Stimulated activated CD4-positive, alpha-beta T cell treated with anti-CD3 and anti-CD28 coated beads, Interleukin-15, amount 100 ng/mL, for 1 hour (primary cell): ENCODE results near the gene DPH7.
"Not testable (repeated sequence)": the region's sequence is repeated elsewhere in the genome, so short reads cannot be mapped to it uniquely, and the experiment has no call there.

Source experiments
- DNase-seq, 2 donors: peaks; one replicate each; pipeline ENCODE4 v3.0.0-alpha.2; 2020; ENCODE audit warnings: low read depth in 1 of 2, low spot score in 1 of 2

Gene DPH7

DNA sequence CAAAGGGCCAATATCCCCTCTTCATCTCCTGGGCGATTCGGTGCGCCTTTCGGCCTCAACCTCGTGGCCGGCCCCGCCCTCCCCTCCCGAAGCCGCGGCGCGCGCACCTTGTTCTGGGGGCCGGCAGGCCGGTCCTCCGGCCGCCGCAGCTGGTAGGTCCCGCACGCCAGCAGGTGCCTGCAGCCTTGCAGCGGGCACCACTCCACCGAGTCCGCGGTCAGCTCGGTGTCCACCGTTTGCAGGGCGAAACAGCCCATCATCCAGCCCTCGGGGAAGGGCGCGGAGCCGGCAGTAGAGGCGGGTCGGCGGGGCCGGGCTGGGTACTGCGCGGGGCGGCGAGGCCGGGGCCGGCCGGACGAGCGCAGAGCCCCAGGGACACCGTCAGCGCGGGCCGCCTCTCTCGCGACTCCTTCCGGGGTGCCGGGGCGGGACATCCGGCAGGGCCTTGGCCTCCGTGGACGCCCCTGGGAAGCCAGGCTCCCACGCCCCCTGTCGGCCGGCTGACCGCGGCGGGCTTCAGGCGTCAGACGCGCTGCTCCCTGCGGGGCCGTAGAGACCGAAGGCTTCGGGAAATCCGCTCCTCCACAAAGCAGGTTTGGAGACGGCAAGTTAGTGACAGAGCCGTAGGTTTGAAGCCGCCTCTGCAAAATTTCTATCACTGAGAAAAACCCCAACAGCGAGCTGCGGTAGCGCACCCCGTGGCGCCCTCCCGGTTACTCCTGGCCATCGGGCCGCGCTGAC is at the start of gene DPH7:
Gene DPH7, minus strand, starts transcription at position 408 of the 741 bp plus-strand sequence. Its CDS starts 148 bp downstream, at position 260.
- peak; percentile 91 to 97 for DNase-seq

DNA sequence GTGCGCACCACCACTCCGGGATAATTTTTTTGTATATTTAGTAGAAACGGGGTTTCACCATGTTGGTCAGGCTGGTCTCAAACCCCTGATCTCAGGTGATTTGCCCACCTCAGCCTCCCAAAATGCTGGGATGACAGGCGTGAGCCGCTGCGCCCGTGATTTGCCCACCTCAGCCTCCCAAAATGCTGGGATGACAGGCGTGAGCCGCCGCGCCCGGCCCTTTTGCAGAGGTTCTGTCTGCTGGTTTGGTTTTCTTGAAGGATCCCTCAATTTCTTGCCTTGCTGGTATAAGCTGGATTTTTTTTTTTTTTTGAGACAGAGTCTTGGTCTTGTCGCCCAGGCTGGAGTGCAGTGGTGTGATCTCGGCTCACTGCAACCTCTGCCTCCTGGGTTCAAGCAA is 48.7 kb upstream of the DPH7 start:
- DNase-seq, result not testable (repeated sequence)

DNA sequence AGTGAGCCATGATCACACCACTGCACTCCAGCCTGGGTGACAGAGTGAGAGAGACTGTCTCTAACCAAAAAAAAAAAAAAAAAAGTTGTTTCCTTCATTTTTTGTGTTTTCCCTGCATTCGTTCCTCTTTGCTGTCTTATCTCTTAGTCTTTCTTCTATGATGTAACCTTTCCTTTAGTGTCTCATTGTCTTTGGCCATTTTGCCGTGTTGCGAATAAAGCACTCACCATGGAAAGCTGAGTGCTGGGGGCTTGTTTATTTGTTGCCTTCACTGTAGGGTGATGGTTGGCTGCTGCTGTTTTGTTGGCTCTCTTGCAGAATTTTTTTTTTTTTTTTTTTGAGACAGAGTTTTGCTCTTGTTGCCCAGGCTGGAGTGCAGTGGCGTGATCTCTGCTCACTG is 47.7 kb upstream of the DPH7 start:
- no peak for DNase-seq

DNA sequence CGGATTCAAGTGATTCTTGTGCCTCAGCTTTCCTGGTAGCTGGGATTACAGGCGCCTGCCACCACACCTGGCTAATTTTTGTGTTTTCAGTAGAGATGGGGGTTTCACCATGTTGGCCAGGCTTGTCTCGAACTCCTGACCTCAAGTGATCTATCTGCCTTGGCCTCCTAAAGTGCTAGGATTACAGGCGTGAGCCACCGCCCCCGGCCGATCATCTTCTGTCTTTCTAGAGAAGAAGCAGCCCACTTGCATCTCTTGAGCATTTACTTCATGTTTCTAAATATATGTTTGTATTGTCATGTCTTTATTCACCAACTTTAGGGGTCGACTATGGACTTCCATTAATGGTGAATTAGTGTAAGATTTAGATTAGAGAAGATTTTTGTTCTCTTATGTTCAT is 43.5 kb upstream of the DPH7 start:
- DNase-seq, result not testable (repeated sequence)

DNA sequence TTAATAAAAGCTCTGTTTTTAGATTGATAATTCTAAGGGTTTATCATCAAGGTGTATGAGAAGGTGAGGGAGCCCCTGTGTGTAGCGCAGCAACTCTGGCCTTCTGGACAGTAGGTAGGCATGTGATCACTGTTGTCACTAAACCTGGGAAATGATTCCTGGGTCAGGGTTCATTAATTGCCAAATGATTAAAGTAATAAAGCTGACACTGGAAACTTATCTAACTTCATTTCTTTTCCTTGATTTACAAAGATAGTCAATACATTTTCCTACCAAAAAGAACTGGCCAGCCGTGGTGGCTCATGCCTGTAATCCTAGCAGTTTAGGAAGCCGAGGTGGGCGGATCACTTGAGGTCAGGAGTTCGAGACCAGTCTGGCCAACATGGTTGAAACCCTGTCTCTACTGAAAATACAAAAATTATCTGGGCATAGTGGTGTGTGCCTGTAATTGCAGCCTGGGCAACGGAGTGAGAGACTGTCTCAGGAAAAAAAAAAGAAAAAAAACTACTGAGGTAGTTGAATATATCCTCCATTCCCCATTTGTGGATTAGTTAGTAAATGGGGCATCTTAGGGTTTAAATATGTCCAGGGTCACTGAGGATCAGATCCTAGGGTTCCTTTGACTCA is 42.5 kb upstream of the DPH7 start:
- DNase-seq, result no peak

DNA sequence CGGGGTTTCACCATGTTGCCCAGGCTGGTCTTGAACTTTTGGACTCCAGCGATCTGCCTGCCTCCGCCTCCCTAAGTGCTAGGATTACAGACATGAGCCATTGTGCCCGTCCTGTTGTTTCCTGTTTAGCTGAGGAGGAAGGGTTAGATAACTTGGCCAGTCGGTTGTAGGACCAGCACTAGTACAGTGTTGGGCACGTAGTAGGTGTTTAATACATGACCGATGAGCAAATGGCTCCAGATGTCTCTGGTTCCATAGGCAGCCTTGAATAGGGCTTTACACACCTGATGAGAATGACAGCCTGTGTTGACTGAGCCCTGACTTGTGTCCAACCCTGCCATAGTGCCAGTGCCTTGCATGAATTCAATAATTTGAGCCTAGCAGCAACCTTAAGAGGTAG is 41.9 kb upstream of the DPH7 start:
- DNase-seq, result no peak

DNA sequence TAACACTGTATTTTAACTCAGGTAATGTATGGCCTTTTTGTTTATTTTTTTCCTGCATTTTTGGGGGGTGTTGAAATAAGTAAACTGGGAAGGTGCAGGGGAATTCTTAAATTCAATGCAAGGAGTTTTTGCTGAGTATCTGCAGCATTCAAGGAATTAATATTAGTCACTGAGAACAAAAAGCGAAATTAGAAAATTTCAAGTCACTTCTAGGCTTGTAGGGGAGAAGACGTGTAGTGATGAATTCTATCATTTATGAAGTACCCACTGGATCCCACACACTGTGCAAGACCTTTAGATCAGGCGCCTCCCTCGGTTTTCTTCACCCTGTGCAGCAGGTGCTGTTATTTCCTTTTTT is 41.3 kb upstream of the DPH7 start:
- DNase-seq, result no peak

DNA sequence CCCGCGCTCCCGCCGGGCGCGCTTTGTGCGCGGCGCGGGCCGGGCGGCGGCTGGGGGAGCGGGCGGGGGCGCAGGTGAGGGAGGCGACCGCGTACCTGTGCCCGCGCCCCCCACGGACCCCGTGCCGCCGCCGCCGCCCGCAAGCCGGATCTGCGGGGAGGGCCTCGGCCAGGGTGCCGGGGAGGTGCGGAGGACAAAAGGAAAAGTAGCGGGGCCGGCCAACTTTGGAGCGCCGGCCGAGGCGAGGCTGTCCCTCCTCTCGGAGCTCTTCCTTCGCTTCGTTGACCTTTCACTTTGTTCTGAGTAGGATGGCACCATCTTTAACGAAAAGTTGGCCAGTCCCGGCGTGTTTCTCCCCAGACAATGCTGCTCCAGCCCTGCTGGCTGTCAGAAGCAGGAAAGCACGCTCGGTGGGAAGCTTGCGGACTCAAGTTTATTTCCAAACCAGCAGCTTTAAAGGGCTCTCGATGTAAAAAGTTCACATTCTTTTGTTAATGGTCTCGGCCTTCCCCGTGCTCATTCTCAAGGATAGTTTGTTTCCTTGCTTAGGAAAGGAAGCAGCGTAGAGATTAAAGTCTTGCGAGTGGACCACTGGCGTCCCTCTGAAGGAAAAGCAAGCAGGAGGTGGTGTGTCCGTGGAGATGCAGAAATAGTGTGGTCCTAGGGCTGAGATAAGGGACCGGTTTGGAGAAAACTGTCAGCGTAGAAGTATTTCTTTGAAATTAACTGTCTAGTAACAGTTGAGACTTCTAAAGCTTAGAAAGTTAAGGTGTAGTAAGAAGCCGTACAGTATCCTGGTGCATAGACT is 40.7 kb upstream of the DPH7 start:
- DNase-seq, result no peak

DNA sequence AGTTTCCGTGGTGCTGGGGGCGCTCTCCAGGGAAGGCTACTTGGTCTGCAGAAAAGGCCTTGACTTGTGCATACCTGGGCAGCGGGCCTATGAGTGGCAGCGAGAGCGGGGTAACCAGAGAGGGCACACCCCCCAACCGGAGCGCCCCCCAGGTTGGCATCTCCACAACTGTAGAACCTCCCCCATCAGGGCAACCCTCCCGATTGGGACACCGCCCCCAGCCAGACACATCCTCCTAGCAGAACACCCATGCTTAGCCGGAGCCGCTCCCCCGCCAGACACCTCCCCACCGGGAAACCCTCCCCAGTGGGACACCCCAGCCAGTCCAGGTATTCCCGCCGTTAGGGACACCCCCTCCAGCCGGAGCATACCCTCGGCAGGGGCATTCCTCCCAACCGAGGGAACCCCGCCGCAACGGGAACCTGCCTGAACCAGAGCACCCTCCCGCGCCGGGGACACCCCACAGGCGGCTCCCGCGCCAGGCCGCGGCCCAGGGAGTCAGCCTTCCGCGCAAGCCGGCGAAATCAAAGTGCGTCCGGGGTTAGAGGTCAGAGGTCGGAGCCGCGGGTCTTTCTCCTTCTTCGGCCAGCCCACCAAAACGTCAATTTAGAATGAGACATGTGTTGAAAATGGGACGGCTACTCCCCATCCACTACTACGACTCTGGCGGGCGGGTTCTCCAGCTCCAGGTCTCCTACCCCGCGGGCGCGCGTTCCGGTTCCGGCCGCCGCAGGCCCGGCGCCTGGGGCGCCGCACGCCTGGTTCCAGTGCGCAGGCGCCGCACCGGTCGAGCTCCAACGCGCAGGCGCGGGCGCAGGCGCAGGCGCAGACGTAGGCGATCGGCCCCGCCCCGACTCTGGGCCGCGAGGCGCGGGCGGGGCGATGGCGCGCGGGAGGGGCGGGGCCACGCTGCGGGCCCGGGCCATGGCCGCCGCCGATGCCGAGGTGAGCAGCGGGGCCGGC is 39.7 kb upstream of the DPH7 start, which contains the start of gene EHMT1:
Gene EHMT1, plus strand, starts transcription at position 901 of the 963 bp plus-strand sequence. Its CDS starts 24 bp downstream, at position 925.
- DNase-seq, result peak; percentile 89 to 92

DNA sequence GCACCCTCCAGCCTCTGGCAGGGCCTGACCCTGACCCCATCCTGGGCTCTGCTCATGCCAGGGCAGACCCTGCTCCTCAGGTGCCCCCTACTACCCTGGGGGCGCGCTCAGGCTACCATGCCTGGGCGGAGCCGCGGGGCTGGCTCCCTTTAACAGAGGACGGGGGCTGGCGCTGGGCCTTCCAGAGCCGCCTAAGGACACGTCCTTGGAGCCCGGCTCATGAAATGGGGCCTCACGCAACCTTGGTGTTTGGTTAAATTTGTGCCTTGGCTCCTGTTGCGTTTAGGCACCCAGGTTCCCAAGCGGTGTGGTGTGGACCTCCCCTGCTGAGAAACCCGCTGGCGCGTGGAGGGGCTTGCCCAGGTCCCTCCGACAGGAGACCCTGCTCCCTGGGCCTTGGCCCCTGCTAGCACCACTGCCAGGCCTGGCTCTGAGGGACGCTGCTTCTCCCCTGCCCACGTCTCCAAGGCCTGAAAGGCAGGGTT is 36.7 kb upstream of the DPH7 start:
- no peak for DNase-seq

DNA sequence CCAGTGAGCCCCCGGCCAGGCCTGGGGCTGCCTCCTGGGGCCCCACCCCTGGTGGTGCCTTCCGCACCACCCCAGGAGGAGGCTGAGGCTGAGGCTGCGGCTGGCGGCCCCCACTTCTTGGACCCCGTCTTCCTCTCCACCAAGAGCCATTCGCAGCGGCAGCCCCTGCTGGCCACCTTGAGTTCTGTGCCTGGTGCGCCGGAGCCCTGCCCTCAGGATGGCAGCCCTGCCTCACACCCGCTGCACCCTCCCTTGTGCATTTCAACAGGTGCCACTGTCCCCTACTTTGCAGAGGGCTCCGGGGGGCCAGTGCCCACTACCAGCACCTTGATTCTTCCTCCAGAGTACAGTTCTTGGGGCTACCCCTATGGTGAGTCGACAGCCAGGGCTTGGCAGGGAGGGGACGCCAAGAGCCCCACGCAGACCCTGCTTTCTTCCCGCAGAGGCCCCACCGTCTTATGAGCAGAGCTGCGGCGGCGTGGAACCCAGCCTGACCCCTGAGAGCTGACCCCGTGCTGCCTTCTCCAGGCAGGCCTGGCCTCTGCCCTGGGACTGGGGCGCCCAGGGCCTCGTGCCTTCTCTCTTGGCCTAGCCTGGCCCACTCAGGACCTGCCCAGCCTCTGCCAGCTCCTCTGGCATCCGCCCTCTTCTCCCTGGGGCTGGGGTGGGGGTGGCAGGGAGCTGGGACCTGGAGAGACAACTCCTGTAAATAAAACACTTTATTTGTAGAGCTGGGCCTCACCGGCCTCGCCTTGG is 36.1 kb upstream of the DPH7 start:
- no peak for DNase-seq

DNA sequence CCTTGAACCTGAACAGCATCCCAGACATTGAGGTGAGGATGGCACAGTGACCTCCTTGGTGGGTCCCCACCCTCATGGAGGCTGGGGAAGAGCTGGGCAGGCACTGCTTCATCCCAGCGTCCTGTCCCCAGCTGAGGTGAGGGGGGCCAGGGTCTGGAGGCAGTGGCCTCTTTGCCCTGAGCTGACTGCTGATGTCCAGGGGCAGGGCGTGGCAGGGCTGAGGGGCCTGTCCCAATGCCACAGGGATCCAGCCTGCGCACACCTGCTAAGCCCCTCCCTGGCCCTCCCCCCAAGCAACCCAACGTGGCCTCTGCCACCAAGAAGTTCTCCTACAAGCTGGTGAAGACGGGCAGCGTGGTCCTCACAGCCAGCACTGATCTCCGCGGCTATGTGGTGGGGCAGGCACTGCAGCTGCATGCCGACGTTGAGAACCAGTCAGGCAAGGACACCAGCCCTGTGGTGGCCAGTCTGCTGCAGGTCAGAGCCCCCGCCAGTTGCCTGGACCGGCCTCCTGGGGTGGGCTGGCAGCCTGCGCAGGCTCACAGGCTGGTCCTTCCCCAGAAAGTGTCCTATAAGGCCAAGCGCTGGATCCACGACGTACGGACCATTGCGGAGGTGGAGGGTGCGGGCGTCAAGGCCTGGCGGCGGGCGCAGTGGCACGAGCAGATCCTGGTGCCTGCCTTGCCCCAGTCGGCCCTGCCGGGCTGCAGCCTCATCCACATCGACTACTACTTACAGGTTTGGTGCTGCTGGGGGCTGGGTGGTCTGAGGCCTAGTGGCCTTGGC is 35.2 kb upstream of the DPH7 start:
- no peak for DNase-seq

DNA sequence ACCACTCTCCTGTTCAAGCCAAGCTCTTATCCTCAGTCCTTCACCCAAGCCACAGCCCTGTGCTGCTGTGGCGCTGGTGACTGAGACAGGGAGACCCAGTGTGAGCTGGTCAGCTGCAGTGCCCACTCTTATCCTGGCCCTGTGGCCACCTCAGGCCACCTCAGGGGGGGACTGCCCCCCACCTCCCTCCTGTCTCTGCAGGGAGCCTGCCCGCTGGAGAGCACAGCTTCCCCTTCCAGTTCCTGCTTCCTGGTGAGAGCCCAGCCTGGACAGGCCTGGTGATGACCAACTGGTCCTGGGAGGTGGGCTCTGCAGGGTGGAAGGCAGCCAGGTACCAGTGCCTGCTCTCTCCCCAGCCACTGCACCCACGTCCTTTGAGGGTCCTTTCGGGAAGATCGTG is 34.5 kb upstream of the DPH7 start:
- DNase-seq, result no peak

DNA sequence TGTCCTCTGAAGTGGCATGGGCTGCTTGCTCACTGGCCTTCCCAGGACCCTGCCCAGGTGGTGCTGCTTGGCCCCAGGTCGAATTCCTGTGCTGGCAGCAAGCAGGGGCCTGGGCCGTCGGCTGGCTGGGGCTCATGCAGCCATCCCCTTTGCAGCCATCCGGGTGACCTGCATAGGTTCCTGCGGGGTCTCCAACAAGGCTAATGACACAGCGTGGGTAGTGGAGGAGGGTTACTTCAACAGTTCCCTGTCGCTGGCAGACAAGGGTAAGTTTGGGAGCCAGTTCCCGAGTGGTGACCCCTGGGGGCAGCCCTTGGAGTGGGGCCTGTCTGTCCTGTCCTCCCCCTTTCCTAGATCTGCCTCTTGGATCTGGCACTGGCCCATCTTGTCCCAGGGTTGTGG is 34.0 kb upstream of the DPH7 start:
- DNase-seq, result no peak

DNA sequence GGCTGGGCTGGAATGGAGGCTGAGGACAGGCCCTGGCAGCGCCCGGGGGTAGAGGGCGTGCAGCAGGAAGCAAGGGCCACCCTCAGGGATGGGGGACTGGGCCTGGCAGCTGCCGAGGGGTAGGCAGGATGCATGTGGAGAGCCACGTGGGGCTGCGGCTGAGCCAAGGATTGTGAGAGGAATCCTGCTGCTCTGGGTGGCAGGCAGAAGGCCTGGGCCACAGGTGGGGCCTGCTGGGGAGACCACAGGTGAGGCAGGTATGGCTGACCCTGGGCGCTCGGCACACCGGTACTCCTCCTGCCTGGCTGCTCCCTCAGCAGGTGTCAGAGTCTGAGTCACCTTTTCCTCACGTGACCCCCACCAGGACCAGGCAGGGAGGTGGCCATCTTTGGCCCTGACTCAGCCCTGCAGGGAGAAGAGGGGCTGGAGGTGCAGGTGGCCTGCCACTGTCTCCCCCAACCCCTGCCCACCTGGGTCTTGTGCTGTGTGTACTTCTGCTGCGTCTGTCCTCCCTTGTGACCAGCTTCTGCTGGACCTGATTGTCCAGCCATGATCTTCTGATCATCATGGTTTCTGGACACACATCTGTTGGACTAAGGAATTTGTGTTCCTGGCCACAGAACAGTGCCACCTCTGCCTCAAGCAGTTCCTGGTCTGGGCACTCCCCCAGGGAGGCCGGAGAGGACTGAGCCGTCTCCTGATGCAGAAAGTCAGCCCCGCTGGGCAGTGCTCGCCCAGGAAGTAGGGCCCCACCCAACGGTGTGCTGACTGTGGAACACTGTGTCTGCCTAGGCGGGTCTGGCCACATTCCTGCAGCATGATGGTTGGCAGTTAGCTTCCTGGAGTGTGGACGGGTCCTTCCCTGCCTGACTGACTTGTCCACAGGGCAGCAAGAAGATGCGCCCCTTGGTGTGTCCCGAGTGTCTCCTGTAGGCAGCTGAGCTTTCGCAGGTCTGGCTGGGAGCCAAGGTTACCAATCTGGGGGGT is 33.2 kb upstream of the DPH7 start:
- no peak for DNase-seq

DNA sequence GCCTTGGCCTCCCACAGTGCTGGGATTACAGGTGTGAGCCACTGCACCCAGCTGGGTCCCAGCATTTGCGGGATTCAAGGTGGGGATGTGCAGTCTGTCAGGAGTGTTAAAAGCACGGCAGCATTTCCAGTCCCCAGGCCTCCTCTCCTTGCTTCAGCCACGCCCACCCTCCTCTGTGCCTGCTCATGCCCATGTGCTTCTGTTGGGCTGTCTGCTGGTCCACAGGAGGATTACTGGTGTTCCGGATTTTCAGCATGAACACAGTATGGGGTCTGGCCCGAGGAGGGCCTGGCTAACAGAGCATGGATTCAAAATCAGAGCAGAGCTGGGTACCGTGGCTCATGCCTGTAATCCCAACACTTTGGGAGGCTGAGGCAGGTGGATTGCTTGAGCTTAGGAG is 32.2 kb upstream of the DPH7 start:
- DNase-seq, result no peak

DNA sequence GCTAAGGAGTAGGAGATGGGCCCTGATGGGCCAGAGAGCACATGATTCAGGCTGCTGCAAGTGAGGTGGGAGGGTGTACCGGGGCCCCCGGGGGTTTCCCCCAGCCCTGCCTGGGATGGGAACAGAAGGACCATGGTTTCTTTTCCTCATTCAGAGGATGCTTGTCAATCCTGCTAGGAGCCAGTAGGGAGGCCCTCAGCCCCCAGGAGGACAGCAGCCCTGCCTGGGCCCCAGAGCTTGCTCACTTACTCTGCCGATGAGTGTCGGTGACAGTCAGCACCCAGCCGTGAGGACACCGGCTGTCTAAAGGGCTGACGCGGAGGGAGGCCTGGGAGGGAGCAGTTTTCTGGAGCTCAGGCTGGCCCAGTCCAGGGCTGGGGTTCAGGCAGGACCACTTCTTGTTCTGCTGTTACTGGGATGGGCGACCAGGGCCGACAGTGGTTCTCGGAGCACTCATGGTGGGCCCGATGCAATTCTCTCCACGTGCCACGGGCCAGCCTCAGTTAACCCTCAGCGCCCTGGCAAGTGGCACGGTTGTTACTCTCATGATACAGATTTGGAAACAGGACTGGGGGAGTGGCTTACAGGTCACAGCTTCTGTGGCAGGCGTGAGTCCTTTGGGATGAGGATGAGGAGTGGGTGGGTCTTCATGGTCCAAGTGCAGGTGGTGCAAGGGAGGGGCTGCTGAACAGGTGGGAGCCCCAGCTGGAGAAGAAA is 28.6 kb upstream of the DPH7 start:
- DNase-seq, result no peak
